GM23338 (cell line): ENCODE measurements around the gene RANBP1.

Source experiments
- CREB1 ChIP-seq: fragments of 250-450 bp; sonication (Bioruptor Pico); IDR thresholded peaks from 2 replicates; pipeline ENCODE4 v1.5.0; 2020; ENCODE audit warnings: low read depth, mild to moderate bottlenecking, moderate library complexity
- CTCF ChIP-seq, 2 experiments: fragments of 200-600 bp in 1 of 2; sonication (generic) in 1 of 2; conservative IDR thresholded peaks; 2 replicates each; pipeline versions ENCODE4 v1.5.1 to v1.6.1; 2016 to 2017; ENCODE audit warnings: antibody characterized with exemption in 2 of 2, low read depth in 2 of 2, mild to moderate bottlenecking in 2 of 2, moderate library complexity in 1 of 2
- EZH2 ChIP-seq: fragments of 200-600 bp; sonication (generic); IDR thresholded peaks from one replicate; pipeline ENCODE4 v1.8.0; 2017; ENCODE audit warnings: antibody characterized with exemption, mild to moderate bottlenecking, low read depth; ENCODE audit not compliant: unreplicated experiment
- EZH2phosphoT487 ChIP-seq: fragments of 200-600 bp; sonication (generic); IDR thresholded peaks from one replicate; pipeline ENCODE4 v1.8.1; 2018; ENCODE audit warnings: antibody characterized with exemption; ENCODE audit not compliant: unreplicated experiment
- POLR2AphosphoS5 ChIP-seq: IDR thresholded peaks from 2 replicates; pipeline ENCODE4 v1.6.1; 2016; ENCODE audit warnings: antibody characterized with exemption, low read depth
- REST ChIP-seq: IDR thresholded peaks from one replicate; pipeline ENCODE4 v1.6.1; 2018; ENCODE audit warnings: antibody characterized with exemption; ENCODE audit not compliant: unreplicated experiment
- STAT1 ChIP-seq: IDR thresholded peaks from one replicate; pipeline ENCODE4 v1.6.1; 2016; ENCODE audit warnings: antibody characterized with exemption; ENCODE audit not compliant: unreplicated experiment
- ZNF331 ChIP-seq: fragments of 250-450 bp; sonication (Bioruptor Pico); IDR thresholded peaks from 2 replicates; pipeline ENCODE4 v1.5.0; 2020; ENCODE audit warnings: low read depth, mild to moderate bottlenecking, moderate library complexity
- ZNF462 ChIP-seq: fragments of 250-450 bp; sonication (Bioruptor Pico); IDR thresholded peaks from 2 replicates; pipeline ENCODE4 v1.5.0; 2020; ENCODE audit warnings: mild to moderate bottlenecking, moderate library complexity

GRCh38 chr22:20140521-20140964 lies 24.6 kb downstream of the RANBP1 start:
- TF ChIP-seq CTCF (conservative IDR thresholded peaks at IDR 0.05; ENCODE audit: low read depth in 2 of 2) (no peak), POLR2AphosphoS5 (no peak), EZH2 (no peak), REST (no peak), EZH2phosphoT487 (no peak), CREB1 (CRISPR knock-in tag) (no peak), ZNF462 (CRISPR knock-in tag) (no peak), STAT1 (no peak), ZNF331 (CRISPR knock-in tag) (no peak)
